ENCODE results near the gene UBN2. TPM values are rescaled to one million over a fixed set of nuclear protein-coding genes. Genes with fewer than 3 reads are reported as not detected.
"Not testable (repeated sequence)": the region's sequence is repeated elsewhere in the genome, so short reads cannot be mapped to it uniquely, and the experiment has no call there.

Gene UBN2
- total RNA-seq, 8 experiments from 2014 or later, result 5.9 to 24.8 (median 12.2) TPM

DNA sequence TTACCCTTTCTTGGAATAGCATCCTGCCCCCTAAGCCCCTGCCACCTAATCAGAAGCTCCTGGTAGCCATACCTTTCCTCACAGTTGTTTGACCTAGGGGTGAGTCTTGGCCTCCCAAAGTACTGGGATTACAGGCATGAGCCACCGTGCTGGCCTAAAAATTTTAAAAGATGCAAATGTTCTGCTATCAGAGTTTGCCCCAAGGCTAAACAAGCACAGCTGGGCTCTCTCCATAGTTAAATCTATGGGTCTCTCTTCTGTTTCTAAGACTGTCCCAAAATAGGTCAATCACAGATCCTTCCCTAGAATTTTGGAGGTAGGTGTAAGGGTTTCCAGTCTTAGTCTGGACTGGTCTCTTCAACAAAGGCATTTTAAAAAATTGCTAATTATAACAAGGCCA is 12.9 kb upstream of the UBN2 start:
- H3K4me1 ChIP-seq (replicated peaks in 1 of 2), result no peaks in the 10 kb centered on the region

GRCh38 chr7:139224219-139224618 is 6.8 kb upstream of the UBN2 start:
- no peak overlapping the region for H3K27ac ChIP-seq
- H3K4me3 ChIP-seq, result no peak overlapping the region
- in situ Hi-C loops (cut with MboI; ENCODE audit: low pct_unique_long_range_greater_than_20kb in 2 of 9, low sequenced_read_pairs in 9 of 9, unreplicated experiment in 9 of 9), result no loop called here
- H3K4me1 ChIP-seq (replicated peaks in 1 of 2), result no peaks in the 10 kb centered on the region
- WGBS, 10 experiments, result 47 to 100% (median 80%) methylated on average over 1 to 2 of the region's 2 CpGs
- no peak for ATAC-seq (replicated peaks in 6 of 8)

More for the DNA sequence above, 12.9 kb upstream of the UBN2 start:
- ATAC-seq (replicated peaks in 6 of 8), result peak in 3 of 8 experiments; percentile 59 to 81 (median 76)
- in situ Hi-C loops (cut with MboI; ENCODE audit: low pct_unique_long_range_greater_than_20kb in 2 of 9, low sequenced_read_pairs in 9 of 9, unreplicated experiment in 9 of 9), result no loop called here
- 0 to 70% (median 18%) methylated on average over 1 of the region's 1 CpG; no CpG with 5 or more reads in 5 of the 10 experiments for WGBS, 10 experiments
- Histone ChIP-seq H3K27ac (no peak overlapping the region), H3K4me3 (no peak overlapping the region)

GRCh38 chr7:139224836-139225235 is 6.2 kb upstream of the UBN2 start:
- H3K27ac ChIP-seq; H3K4me3 ChIP-seq; ATAC-seq (replicated peaks in 6 of 8); H3K4me1 ChIP-seq (replicated peaks in 1 of 2); in situ Hi-C loops (cut with MboI; ENCODE audit: low pct_unique_long_range_greater_than_20kb in 2 of 9, low sequenced_read_pairs in 9 of 9, unreplicated experiment in 9 of 9): not testable (repeated sequence)
- WGBS, 10 experiments, result 33 to 100% (median 81%) methylated on average over 1 to 6 of the region's 18 CpGs; no CpG with 5 or more reads in 2 of the 10 experiments

DNA sequence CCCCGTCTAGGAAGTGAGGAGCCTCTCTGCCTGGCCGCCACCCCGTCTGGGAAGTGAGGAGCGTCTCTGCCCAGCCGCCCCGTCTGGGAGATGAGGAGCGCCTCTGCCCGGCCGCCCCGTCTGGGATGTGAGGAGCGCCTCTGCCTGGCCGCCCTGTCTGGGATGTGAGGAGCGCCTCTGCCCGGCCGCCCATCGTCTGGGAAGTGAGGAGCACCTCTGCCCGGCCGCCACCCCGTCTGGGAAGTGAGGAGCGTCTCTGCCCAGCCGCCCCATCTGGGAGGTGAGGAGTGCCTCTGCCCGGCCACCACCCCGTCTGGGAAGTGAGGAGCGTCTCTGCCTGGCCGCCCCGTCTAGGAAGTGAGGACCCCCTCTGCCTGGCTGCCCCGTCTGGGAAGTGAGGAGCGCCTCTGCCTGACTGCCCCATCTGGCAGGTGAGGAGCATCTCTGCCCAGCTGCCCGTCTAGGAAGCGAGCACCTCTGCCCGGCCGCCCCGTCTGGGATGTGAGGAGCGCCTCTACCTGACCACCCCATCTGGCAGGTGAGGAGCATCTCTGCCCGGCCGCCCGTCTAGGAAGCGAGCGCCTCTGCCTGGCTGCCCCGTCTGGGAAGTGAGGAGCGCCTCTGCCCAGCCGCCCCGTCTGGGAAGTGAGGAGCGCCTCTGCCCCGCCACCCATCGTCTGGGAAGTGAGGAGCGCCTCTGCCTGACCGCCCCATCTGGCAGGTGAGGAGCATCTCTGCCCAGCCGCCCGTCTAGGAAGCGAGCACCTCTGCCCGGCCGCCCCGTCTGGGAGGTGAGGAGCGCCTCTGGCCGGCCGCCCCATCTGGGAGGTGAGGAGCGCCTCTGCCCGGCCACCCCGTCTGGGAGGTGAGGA is 5.5 kb upstream of the UBN2 start:
- ATAC-seq (replicated peaks in 6 of 8); H3K27ac ChIP-seq; in situ Hi-C loops (cut with MboI; ENCODE audit: low pct_unique_long_range_greater_than_20kb in 2 of 9, low sequenced_read_pairs in 9 of 9, unreplicated experiment in 9 of 9); H3K4me1 ChIP-seq (replicated peaks in 1 of 2); H3K4me3 ChIP-seq: not testable (repeated sequence)
- WGBS, 10 experiments, result 100% methylated on average over 3 of the region's 60 CpGs; no CpG with 5 or more reads in 9 of the 10 experiments

- in situ Hi-C loops (cut with MboI; ENCODE audit: low pct_unique_long_range_greater_than_20kb in 2 of 9, low sequenced_read_pairs in 9 of 9, unreplicated experiment in 9 of 9), result not testable (repeated sequence)
- WGBS, 10 experiments, result 97 to 100% methylated on average over 1 to 5 of the region's 23 CpGs; no CpG with 5 or more reads in 8 of the 10 experiments
Observed at GRCh38 chr7:139226158-139226515, 4.9 kb upstream of the UBN2 start.

GRCh38 chr7:139226988-139227488 is 4.0 kb upstream of the UBN2 start:
- ATAC-seq (replicated peaks in 6 of 8); H3K27ac ChIP-seq; in situ Hi-C loops (cut with MboI; ENCODE audit: low pct_unique_long_range_greater_than_20kb in 2 of 9, low sequenced_read_pairs in 9 of 9, unreplicated experiment in 9 of 9); H3K4me1 ChIP-seq (replicated peaks in 1 of 2); H3K4me3 ChIP-seq: not testable (repeated sequence)
- WGBS, 10 experiments, result 76 to 100% (median 89%) methylated on average over 1 to 8 of the region's 8 CpGs; no CpG with 5 or more reads in 1 of the 10 experiments

More at GRCh38 chr7:139226158-139226515, 4.9 kb upstream of the UBN2 start:
- H3K4me1 ChIP-seq (replicated peaks in 1 of 2); ATAC-seq (replicated peaks in 6 of 8); H3K4me3 ChIP-seq; H3K27ac ChIP-seq: not testable (repeated sequence)

DNA sequence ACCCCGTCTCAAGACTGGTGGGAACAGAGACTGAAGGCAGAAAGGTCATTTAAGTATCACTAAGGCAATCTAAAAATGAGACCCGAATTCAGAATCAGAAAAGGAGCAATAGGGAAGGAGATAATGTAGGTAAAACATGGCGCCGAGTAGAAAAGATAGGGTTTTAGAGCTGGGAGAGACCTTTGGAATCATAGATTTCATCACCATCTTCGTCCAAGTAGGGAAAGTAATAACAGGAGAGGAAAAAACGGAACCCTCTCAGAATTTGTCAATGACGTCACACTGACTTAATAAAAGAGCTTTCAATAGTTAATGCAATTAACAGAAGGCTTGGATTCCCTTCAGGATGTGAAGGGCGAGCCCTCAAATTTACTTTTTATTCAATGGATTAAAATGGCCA is 1.0 kb upstream of the UBN2 start:
- in situ Hi-C loops (cut with MboI; ENCODE audit: low pct_unique_long_range_greater_than_20kb in 2 of 9, low sequenced_read_pairs in 9 of 9, unreplicated experiment in 9 of 9), result no loop called here
- H3K27ac ChIP-seq, result no peak overlapping the region
- WGBS, 10 experiments, result 64 to 94% (median 78%) methylated on average over 3 to 8 of the region's 8 CpGs
- H3K4me3 ChIP-seq, result no peak overlapping the region
- no peak for ATAC-seq (replicated peaks in 6 of 8)
- H3K4me1 ChIP-seq (replicated peaks in 1 of 2), result peaks cover 0 to 20% of the 10 kb centered on the region in 2 donors

- Histone ChIP-seq H3K4me1 (replicated peaks in 1 of 2) (peaks cover 0 to 20% of the 10 kb centered on the region in 2 donors), H3K4me3 (peak overlapping the region; percentile 77 to 95 (median 86)), H3K27ac (no peak overlapping the region)
- in situ Hi-C loops (cut with MboI; ENCODE audit: low pct_unique_long_range_greater_than_20kb in 2 of 9, low sequenced_read_pairs in 9 of 9, unreplicated experiment in 9 of 9), result no loop called here
- no peak for ATAC-seq (replicated peaks in 6 of 8)
- 0 to 50% (median 14%) methylated on average over 1 to 10 of the region's 12 CpGs; no CpG with 5 or more reads in 3 of the 10 experiments for WGBS, 10 experiments
Observed at GRCh38 chr7:139230484-139230773, 608 bp upstream of the UBN2 start.

DNA sequence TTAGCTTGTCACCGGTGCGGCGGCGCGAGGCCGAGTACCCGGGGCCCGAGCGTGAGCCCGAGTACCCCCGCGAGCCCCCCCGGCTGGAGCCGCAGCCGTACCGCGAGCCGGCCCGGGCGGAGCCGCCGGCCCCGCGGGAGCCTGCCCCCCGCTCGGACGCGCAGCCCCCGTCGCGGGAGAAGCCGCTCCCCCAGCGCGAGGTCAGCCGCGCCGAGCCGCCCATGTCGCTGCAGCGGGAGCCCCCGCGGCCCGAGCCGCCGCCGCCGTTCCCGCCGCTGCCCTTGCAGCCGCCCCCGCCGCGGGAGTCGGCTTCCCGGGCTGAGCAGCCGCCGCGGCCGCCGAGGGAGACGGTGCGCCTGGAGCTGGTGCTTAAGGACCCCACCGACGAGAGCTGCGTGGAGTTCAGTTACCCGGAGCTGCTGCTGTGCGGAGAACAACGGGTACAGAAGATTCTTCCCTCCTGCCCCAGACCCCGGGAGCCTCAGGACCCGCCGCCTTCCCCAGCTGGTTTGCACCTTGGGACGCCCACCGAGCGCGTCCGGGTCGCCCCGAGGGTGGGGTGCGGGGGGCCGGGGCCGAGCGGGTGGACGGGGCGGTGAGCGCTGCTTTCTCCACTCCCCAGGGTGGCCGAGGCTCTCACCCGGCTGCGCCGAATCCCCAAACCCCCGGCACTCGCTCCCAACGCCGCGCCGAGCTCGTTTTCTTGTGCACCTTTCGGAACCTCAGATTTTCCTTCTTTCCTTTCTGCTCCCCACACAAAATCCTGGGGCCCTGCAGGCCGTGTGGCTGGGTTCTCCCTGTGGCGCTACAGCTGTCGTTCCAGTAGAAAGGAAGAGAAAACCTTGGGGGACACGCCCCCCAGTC is 708 bp downstream of the UBN2 start:
- ATAC-seq (replicated peaks in 6 of 8), result peak; percentile 7 to 62 (median 20)
- peaks cover 0 to 20% of the 10 kb centered on the region in 2 donors for H3K4me1 ChIP-seq (replicated peaks in 1 of 2)
- in situ Hi-C loops (cut with MboI; ENCODE audit: low pct_unique_long_range_greater_than_20kb in 2 of 9, low sequenced_read_pairs in 9 of 9, unreplicated experiment in 9 of 9), result no loop called here
- WGBS, 10 experiments, result 0 to 4% (median 0%) methylated on average over 1 to 7 of the region's 101 CpGs; no CpG with 5 or more reads in 5 of the 10 experiments
- H3K27ac ChIP-seq, result peak overlapping the region; percentile 94
- H3K4me3 ChIP-seq, result peak overlapping the region; percentile 77 to 95 (median 86)

DNA sequence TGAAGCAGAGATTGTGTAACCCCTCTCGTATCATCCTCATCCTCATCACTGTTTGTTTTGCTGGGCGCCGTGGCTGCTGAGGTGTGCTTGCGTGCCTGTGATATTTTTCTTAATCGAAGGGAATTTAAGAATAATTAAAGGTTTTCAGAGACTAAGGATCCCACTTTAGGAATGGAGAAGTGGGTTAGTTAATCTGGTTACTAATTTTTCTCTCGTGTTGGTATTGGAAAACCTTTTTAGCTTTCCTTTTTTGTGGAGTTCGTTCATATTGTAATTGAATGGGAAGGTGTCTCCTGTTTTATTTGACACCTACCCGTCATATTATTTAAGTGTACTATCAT is 1.3 kb downstream of the UBN2 start:
- 0 to 17% (median 1%) methylated on average over 1 to 8 of the region's 8 CpGs for WGBS, 10 experiments
- Histone ChIP-seq H3K4me1 (replicated peaks in 1 of 2) (peaks cover 0 to 20% of the 10 kb centered on the region in 2 donors), H3K27ac (no peak overlapping the region), H3K4me3 (peak overlapping the region; percentile 77 to 95 (median 86))
- no peak for ATAC-seq (replicated peaks in 6 of 8)
- in situ Hi-C loops (cut with MboI; ENCODE audit: low pct_unique_long_range_greater_than_20kb in 2 of 9, low sequenced_read_pairs in 9 of 9, unreplicated experiment in 9 of 9), result no loop called here

- H3K4me3 ChIP-seq, result peak overlapping the region; percentile 77 to 95 (median 86)
- peaks cover 0 to 20% of the 10 kb centered on the region in 2 donors for H3K4me1 ChIP-seq (replicated peaks in 1 of 2)
- no peak for ATAC-seq (replicated peaks in 6 of 8)
- in situ Hi-C loops (cut with MboI; ENCODE audit: low pct_unique_long_range_greater_than_20kb in 2 of 9, low sequenced_read_pairs in 9 of 9, unreplicated experiment in 9 of 9), result no loop called here
- 9 to 92% (median 47%) methylated on average over 1 to 2 of the region's 2 CpGs; no CpG with 5 or more reads in 1 of the 10 experiments for WGBS, 10 experiments
- H3K27ac ChIP-seq, result no peak overlapping the region
Observed at GRCh38 chr7:139232904-139233303, 1.9 kb downstream of the UBN2 start.

GRCh38 chr7:139241258-139241657 is 10.2 kb downstream of the UBN2 start:
- no peaks in the 10 kb centered on the region for H3K4me1 ChIP-seq (replicated peaks in 1 of 2)
- ATAC-seq (replicated peaks in 6 of 8), result no peak
- H3K4me3 ChIP-seq, result no peak overlapping the region
- in situ Hi-C loops (cut with MboI; ENCODE audit: low pct_unique_long_range_greater_than_20kb in 2 of 9, low sequenced_read_pairs in 9 of 9, unreplicated experiment in 9 of 9), result loop anchor here in 1 of 9 experiments (10.0 kb wide), 1 partner anchor 54 kb away; no protein-coding TSS in a partner anchor
- no peak overlapping the region for H3K27ac ChIP-seq

DNA sequence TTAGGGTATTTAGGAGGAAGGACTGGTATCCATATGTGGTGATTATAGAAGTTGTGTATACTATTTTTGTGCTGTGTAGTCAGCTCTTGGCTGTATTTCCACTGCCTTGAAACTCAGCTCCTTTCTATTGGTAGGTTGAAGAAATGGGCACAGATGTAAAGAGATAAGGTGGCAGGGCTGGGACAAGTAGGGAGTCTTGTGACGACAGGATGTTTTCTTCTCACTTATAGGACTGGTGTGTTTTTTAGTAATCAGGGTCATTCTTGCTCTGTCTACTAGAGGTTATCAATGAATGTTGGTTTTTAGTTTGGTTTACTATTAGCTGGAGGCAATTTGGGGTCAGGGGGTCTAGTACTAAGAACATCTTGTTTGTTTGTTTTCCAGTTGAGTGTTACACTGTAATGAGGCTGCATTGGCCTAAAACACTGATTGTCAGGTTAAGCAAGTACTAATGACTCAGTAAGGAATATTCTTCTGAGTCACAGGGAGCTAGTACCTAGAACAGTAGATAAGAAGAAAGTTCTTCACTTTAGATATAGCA is 11.8 kb downstream of the UBN2 start:
- no peak overlapping the region for H3K27ac ChIP-seq
- 25 to 100% (median 100%) methylated on average over 1 of the region's 1 CpG; no CpG with 5 or more reads in 5 of the 10 experiments for WGBS, 10 experiments
- ATAC-seq (replicated peaks in 6 of 8), result peak in 2 of 8 experiments; percentile 61 to 75

More for the DNA sequence above, 11.8 kb downstream of the UBN2 start:
- Histone ChIP-seq H3K4me1 (replicated peaks in 1 of 2) (no peaks in the 10 kb centered on the region), H3K4me3 (no peak overlapping the region)
- in situ Hi-C loops (cut with MboI; ENCODE audit: low pct_unique_long_range_greater_than_20kb in 2 of 9, low sequenced_read_pairs in 9 of 9, unreplicated experiment in 9 of 9), result loop anchor here in 1 of 9 experiments (10.0 kb wide), 1 partner anchor 52 kb away; no protein-coding TSS in a partner anchor

All from motor neuron (in vitro differentiated cells).